GM20431 (cell line): ENCODE results near the gene ARHGAP42.

Experiments used
- in situ Hi-C: fragments of 300-500 bp; cut with MseI, MboI; formaldehyde crosslinking; loops from one replicate; pipeline ENCODE4 v1.15.0; 2020; ENCODE audit warnings: low sequenced_read_pairs; ENCODE audit not compliant: unreplicated experiment

Gene ARHGAP42

DNA sequence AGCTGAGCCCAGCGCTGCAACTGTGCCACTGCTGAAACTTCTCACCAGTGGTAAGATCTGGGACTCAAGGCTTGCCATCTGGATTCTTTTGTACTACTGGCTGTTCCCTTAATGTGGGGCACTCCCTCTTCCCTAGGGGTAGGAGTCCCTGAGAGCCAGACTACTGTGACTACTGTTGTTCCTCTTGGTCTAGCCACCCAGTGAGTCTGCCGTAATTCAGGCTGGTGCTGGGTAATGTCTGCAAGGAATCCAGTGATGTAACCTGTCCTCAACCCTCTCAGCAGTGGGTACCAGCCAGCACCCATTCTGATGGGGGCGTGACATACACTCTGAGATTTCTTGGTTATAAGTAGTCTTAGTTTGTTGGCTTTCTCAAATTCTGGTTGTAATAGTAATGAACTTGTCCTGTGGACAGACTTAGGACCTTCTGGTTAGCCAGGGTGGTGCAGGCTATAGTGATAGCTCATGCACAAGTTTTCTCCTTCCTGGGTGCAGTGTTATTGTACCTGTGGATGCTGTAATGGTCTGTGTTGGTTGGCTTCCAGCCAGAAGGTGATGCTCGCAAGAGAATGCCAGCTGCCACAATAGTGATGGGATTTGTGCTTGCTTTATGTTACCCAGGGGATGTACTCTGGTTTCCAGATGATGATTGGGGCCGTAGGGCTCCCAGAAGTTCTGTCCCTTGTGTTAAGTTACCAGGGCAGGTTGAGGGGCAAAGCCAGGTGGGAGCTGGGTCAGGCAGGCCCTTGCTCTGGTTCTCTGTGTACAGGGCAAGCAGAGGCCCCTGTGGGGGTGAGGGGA, 65.5 kb downstream of the ARHGAP42 start:
- in situ Hi-C loops = no loop called here

DNA sequence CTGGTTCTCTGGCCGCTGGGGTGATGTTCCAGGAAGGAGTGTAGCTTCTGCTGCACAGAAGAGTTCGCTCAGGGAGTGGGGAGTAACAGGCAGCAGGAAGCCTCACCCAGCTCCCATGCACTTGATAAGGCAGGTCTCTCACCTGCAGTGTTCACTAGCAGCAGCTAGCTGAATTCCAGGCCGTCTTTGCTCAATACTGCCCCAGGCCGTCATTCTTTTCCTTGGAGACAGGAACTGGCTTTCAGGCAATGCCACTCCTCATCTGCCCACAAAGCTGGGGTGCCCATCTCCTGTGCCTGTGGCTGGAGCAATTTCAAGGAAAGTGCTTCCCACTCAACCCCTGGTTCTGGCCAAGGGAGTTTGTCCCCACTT, 66.1 kb downstream of the ARHGAP42 start:
- in situ Hi-C loops = no loop called here

DNA sequence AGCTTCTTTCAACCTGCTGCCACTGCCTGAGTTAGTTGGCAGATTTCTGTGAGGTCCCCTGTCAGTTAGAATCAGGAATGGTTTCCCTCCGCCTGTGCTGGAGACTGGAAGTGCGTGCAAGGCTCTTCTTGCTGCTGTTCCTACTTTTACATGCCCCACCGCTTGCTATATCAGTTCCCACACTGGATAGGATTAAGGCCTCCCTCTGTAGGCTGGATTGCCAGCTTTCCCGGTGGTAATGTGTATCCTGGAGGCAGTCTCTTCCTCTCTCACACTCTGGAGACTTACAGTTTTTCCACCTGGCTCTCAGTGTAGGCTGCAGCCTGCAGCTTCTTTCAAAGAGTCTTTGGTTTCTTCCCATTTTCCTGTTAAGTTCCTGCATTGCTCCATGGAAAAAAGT, 66.5 kb downstream of the ARHGAP42 start:
- in situ Hi-C loops = no loop called here

DNA sequence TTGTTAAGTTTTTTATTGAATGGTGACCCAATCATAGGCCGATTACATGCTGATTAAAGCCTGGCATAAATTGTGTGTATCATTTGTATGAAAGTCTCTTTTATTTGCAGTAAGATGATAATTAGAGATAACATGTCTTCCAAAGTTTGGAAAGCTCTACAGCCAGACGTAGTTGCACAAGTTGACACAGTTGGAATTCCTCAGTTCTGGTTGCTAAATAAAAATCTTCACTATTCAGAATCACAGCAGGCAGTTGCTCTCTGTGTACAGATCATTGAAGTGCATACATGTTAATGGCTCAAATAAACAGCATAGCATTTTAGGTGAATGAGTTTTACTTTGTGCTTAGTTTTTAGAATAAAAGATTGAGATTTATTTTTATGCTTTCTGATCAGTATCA, 69.5 kb downstream of the ARHGAP42 start:
- in situ Hi-C loops = no loop called here

DNA sequence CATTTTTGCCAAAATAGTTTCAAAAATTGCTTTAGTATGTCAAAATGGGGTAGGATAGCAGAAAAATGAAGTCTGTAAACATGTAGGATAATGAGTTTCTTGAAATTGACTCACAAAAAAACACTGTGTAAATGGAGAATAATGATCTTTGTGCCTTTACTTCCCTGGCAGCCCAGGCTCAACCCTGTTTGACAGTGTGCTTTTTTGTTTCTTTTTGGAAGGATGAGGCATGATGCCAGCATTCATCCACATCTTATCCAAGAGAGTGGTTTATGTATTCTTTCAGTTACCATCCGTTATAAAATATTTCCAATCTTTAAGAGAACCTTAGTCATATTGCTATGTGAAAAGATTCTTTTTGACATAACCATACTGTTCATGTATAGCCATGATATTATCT, 70.6 kb downstream of the ARHGAP42 start:
- in situ Hi-C loops = no loop called here

DNA sequence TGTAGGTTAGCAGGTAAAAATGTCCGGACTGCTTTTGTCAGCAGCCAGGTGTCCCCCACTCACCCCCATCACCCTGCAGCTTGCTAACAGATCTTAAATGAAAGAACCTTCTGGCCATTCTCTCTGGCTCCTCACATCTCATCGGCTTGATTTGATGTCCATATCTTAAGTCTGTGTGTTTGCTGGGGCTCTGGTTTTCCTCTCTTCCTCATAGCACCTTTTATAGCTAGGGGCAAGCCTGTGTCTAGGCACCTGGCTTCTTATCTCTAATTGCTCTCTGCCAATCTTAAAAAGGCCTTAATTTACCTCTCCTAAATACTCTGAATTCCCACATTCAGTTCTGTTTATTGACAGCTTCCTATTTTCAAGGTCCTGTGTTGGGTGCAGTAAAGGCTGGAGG, 72.0 kb downstream of the ARHGAP42 start:
- in situ Hi-C loops = no loop called here

DNA sequence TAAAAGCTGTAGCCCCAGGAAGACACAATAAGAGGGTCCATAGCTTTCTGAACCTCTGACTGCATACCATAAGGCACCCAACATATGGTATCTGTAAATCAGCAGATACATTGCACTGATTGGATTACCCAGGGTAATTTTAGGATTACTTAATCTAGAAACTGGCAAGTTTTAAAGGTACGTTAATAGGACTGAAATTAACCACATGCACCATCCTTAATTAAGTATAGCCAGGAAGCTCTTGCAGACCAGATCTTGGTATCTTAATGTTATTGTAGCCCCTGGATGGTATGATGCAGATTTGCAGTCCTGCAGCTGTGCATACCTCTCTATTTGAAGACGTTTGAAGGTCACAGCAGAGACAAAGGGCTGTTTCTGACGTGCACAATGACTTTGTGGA, 72.8 kb downstream of the ARHGAP42 start:
- in situ Hi-C loops = no loop called here

DNA sequence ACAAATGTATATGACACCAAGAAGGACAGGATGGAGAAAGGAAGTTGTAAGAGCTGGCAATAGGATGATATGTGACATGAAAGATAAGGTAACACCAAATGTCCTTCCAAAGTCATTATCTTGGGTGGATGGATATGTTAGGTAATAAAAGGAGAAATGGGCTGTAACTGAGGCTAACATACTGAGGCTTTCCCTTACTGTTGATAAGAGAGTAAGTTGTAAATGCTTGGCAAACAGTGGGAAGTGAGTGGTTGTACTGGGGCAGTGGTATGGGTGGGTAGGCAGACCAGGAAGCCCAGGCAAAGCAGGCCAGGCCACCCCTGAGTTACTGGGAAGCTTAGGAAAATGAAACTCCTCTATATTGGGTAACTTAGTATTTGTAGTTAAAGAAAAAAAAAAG, 73.7 kb downstream of the ARHGAP42 start:
- in situ Hi-C loops = no loop called here

DNA sequence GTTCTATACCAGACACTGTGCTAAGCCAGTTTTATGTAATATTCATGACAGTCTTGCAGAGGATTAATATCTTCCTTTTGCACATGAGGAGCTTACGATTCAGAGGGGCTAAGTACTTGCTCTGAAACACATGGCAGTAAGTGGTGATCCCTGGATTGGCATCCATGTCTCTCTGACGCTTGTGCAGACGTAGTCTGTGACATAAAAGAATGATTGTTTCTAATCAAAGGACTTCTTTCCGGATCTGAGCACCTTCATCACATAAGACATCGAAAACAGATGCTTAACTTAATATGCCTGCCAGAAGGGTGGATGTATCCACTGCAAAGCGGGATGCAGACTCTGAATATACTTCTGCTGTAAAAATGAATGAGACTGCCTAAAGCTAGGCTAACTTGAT, 74.8 kb downstream of the ARHGAP42 start:
- in situ Hi-C loops = no loop called here

DNA sequence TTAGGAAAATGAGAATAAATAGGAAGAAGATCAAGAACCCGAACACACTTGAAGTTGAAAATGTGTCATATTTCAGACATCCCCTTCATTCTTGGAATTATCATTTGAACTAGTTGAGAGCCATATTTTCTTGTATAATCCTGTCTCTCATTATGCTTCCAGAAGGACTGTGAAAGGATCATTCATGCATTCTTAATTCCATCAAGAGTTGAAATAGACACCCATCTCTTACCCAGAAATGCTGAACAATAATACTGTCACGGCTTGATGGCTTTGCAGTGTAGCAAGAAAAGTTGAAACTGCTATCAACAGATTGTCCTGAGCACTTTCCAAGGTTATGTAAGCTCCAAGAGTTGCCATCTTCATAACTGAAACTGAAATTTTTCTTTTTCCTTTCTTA, 79.7 kb downstream of the ARHGAP42 start:
- in situ Hi-C loops = no loop called here

DNA sequence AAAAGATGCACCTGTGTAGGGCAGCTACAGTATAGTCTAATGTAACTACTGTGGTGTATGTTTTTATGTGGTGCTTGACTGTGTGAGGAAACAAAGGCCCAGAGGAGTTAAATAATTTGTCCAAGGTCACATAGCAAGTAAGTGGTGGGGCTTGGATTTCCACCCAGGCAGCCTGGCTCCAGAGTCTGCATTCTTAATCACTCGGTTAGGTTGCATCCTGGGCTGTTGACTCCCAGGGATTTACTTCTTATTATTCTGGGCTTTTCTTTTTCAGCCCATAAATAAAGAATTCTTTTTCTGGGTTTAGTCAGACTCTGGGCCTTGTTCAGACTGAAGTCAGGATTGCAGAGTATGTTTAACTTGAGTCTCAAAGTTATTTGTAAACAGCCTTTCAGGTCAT, 82.1 kb downstream of the ARHGAP42 start:
- in situ Hi-C loops = no loop called here

DNA sequence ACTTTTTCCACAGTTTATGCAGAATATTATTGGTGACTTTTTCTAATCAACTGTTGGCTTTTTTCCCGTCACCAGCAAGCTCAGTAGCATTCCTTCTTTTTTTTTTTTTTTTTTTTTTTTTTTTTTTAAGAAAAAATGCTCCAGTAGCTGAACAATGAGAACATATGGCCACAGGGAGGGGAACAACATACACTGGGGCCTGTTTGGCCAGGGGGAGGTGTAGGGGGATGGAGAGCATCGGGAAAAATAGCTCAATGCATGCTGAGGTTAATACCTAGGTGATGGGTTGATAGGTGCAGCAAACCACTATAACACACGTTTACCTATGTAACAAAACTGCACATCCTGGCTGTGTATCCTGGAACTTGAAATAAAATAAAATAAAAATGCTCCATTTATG, 82.5 kb downstream of the ARHGAP42 start:
- in situ Hi-C loops = no loop called here

DNA sequence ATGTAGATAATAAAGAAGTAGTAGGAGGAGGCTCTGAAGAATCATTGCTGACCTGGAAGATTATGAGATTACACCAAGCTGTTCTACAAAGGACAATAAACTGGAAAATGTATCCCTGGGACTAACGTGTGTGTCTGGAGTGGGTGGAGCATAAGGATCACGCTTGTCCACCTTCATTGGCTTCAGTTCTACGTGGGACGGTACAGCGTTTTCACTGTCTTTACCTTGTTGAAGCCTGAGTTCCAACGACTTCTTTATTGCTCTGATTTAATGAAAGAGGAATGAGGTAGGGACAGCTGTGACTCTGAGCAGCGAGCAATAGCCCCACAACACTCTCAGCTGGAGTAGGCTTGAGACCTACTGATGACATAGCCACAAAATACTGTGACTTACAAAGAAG, 87.0 kb downstream of the ARHGAP42 start:
- in situ Hi-C loops = no loop called here

DNA sequence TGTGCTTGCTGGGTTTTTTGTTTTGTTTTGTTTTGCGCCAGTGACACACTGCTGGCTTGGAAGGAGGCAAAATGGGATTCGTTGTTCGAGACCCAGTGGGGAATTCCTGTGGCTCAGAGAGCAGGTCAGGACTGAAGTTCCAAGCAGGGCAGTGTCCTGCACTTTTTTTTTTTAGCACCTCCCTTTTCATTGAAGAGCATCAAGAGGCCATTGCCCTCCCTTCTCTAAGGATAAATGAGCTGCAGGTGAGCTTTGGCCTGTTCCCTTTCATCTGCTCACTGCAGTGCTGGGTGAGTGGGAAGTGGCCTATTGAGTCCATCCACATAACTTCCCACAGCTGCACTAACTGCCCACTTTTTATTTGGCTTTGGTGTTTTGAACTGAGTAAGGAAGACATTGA, 87.8 kb downstream of the ARHGAP42 start:
- in situ Hi-C loops = no loop called here

DNA sequence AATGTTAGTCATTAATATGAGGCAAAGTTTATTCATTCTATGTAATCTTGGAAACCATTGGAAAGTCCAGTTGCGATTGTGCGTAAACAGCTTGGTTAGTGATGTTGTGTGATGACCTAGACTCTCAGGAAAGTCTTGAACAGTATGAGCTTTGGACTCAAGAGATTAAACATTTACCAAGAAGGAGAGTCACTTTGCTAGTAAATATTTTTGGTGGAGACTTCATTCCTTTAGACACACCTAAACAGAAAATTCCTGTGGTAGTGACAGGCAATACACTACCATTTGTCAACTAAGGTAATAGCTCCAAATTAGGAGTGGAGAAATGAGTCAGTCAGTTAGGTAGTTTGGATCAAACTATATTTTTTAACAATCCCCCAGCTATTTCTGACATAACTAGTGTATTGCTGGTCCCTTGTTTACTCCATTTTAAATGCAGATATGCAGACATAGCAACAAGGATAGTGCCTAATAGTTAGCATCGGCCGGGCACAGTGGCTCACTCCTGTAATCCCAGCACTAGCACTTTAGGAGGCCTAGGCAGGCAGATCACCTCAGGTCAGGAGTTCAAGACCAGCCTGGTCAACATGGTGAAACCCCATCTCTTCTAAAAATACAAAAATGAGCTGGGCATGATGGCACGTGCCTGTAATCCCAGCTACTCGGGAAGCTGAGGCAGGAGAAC, 89.3 kb downstream of the ARHGAP42 start:
- in situ Hi-C loops = no loop called here

DNA sequence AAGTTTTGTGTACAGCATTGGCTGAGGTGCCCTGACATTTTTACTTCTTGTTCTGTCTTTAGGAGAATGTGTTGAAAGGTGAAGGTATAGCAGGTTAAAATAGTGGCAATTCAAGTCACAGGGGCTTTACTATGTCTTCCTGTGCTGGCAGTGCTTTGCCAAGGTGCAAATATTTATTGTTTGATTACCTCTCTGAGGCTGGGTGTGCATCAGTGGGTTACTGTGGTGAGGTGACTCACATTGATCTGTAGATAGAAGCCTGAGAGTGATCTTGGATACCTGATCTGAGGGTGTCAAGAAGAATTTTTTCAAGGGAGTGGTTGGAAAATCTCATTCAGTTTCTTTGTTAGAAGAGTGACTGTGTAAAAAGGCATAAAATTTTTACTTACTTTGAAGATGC, 90.0 kb downstream of the ARHGAP42 start:
- in situ Hi-C loops = no loop called here

DNA sequence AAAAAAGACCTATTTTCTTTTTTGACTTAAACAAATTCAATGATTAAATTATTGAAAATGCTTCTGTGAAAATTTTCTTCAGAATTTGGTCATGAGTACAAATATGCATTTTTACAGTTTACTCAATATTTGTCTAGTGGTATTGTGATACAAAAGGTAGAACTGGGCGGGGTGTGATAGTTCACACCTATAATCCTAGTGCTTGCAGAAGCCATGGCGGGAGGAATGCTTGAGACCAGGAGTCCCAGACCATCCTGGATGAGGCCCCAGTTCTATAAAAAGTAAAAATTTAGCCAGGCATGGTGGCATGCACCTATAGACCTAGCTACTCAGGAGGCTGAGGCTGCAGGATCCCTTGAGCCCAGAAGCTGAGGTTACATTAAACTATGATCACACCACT, 90.6 kb downstream of the ARHGAP42 start:
- in situ Hi-C loops = no loop called here

DNA sequence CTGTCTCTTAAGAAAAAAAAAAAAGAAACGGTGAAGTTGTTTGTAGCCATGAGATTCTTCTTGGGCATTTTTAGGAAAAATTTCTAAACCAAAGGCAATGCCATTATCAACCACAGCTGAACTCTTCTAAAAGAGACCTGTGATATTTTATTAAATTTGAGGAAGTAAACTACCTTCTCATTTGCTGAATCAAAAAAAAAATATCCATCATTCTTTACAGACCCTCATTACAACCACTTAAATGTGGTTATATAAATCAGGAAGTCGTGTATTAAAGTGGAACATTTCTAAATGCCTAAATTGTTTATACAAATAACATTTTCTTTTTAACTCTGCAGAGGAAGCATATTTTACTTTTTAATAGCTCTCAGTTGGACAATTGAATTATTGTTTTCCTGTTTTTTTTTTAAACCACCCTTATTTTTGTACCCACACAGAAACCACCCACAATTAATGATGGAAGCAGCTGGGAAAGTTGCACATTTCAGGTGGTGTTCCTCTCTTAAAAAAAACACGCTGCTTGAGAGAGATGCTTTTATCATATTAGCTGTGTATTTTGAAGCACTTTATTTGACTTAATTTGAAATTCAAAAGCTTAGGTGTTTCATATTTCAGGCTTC, 91.2 kb downstream of the ARHGAP42 start:
- in situ Hi-C loops = no loop called here

DNA sequence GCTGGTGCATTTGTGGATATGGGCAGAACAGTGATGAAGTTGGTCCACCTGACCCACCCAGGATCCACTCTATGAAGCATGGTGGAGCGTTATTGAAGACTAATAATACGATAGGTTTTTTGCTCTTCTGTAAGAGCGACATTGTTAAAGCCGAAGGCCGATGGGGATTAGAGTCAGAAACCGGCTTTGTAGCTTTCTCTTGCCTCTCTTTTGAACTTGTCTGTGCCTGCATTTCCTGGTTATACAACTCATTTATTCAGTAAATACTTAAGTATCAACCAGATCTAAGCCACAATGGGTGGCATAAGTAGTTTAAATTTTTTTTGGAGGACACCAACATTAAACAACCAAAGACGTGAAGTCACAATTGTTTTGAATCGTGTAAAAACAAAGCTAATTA, 93.4 kb downstream of the ARHGAP42 start:
- in situ Hi-C loops = no loop called here

DNA sequence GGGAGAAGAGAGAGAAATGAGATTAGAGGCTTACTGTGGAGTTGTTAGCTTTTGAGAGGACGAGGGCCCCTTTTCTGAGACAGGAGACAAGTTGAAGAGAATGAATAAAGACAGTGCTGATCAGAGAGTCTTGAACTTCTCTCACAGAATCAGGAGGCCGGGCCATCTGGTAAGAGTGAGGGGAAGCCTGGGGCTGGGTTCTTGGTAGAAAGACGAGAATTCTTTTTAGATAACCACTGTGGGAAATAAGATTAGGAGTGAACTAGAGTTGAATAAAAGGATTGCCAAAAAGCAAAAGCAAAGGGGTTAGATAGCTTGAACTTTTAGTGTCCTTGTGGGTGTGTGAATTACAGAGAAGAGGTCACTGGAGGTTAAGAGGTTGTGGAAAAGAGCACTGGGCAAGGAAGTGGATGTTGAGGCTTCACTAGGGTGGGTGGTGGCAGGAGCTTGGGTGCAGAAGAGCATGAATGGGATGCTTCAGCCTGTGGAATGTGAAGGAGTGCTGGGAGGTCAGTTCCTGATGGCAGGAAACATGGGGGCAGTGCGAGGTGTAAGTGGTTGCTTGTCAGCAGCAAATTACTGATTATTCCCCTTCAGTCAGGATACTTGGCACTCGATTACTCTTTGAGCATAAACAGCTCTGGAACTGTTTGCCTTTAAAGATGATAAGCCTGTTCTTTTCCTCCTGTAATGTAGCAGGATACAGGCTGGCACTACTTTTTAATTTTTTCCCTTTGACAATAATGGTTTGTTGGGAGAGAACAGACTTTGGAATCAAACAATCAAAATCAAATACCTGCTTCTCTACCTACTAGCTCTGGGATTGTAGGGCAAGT, 98.3 kb downstream of the ARHGAP42 start:
- in situ Hi-C loops = no loop called here
